ENCODE results near the gene ST7L. TPM values are rescaled to one million over a fixed set of nuclear protein-coding genes. Genes with fewer than 3 reads are reported as not detected.

ST7L gene
- polyA plus RNA-seq, 1 donor (not counting 4 experiments of a cell fraction or from before 2014, with no cell fraction given) = 13.4 TPM

DNA sequence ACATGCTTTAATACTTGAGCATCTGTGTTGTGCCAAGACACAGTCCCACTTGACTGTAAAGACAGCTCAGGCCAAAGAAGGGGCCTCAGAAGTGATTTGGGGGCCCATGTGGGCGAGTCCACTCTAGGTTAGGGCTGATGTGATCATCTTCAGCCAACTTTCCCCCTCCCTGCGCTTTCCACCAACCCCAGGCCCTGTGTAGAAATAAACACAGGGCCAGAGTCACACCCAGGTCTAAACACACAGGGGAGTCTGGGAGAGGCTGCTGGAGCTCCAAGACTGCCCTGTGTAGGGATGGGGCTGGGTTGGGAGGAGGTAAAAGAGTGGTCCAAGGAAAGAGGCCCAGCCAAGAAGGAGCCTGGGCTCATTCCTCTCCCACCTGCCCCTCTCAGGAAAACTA is 112.6 kb downstream of the ST7L start:
- TF ChIP-seq, protein P1, sequence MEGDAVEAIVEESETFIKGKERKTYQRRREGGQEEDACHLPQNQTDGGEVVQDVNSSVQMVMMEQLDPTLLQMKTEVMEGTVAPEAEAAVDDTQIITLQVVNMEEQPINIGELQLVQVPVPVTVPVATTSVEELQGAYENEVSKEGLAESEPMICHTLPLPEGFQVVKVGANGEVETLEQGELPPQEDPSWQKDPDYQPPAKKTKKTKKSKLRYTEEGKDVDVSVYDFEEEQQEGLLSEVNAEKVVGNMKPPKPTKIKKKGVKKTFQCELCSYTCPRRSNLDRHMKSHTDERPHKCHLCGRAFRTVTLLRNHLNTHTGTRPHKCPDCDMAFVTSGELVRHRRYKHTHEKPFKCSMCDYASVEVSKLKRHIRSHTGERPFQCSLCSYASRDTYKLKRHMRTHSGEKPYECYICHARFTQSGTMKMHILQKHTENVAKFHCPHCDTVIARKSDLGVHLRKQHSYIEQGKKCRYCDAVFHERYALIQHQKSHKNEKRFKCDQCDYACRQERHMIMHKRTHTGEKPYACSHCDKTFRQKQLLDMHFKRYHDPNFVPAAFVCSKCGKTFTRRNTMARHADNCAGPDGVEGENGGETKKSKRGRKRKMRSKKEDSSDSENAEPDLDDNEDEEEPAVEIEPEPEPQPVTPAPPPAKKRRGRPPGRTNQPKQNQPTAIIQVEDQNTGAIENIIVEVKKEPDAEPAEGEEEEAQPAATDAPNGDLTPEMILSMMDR (optimal IDR thresholded peaks at IDR 0.05 in 1 of 3, IDR thresholded peaks at IDR 0.05 in 1 of 3, conservative IDR thresholded peaks at IDR 0.05 in 1 of 3; ENCODE audit: extremely low read depth in 1 of 3, insufficient read depth in 2 of 3, low read length in 3 of 3) = no peak
- no peak for TF ChIP-seq EZH2 (IDR thresholded peaks at IDR 0.05; ENCODE audit: low read length)
- DNase-seq (ENCODE audit: low read depth, low spot score) (no peak), FAIRE-seq (no peak)
- no peaks in the 10 kb centered on the region for H3K9me1 ChIP-seq (ENCODE audit: control insufficient read depth, extremely low read depth, insufficient read depth, low read length)
- no peak overlapping the region for H3K4me2 ChIP-seq (ENCODE audit: control insufficient read depth, extremely low read depth, insufficient read depth, low read depth, low read length)
- peaks cover 16% of the 10 kb centered on the region for H3K4me1 ChIP-seq (ENCODE audit: control insufficient read depth, extremely low read depth, insufficient read depth, low read length)
- no peak overlapping the region for H2AFZ ChIP-seq (ENCODE audit: control insufficient read depth, low read length)
- no peaks in the 10 kb centered on the region for H3K36me3 ChIP-seq (ENCODE audit: control insufficient read depth in 2 of 2, extremely low read depth in 1 of 2, insufficient read depth in 2 of 2, low read length in 2 of 2)
- no peaks in the 10 kb centered on the region for H4K20me1 ChIP-seq (ENCODE audit: control insufficient read depth, extremely low read depth, insufficient read depth, low read length)
- H3K79me2 ChIP-seq (ENCODE audit: control insufficient read depth, insufficient read depth, low read length) = no peaks in the 10 kb centered on the region
- peaks cover 44% of the 10 kb centered on the region for H3K27me3 ChIP-seq (ENCODE audit: control insufficient read depth, extremely low read depth, insufficient read depth, low read length)
- dilution Hi-C loops (cut with MboI; ENCODE audit: extremely low pct_ligation_motif_present, low sequenced_read_pairs) = no loop called here
- no peak overlapping the region for H3K4me3 ChIP-seq (ENCODE audit: control insufficient read depth in 2 of 3, extremely low read depth in 1 of 3, insufficient read depth in 2 of 3, low read depth in 1 of 3, low read length in 3 of 3)
- no peak overlapping the region for H3K9ac ChIP-seq (ENCODE audit: control insufficient read depth, extremely low read depth, insufficient read depth, low read length)
- no peak overlapping the region for H3K27ac ChIP-seq (ENCODE audit: control insufficient read depth, insufficient read depth, low read length)
- no peaks in the 10 kb centered on the region for H3K9me3 ChIP-seq (ENCODE audit: control insufficient read depth, low read depth, low read length)

DNA sequence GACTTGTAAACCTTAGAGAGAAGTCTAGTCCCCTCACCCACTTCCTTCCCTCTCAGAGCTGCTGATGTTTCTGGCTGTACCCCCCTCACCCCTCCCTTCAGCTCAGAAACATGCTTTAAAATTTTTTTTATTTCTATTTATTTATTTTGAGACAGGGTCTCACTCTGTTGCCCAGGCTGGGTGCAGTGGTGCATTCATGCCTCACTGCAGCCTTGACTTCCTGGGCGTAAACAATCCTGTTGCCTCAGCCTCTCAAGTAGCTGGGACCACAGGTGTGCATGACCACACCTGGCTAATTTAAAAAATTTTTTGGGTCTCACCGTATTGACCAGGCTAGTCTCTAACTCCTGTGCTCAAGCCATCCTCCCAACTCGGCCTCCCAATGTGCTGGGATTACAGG is 113.1 kb downstream of the ST7L start:
- DNase-seq (ENCODE audit: low read depth, low spot score) (no peak), FAIRE-seq (no peak)
- H3K79me2 ChIP-seq (ENCODE audit: control insufficient read depth, insufficient read depth, low read length) = no peaks in the 10 kb centered on the region
- peaks cover 44% of the 10 kb centered on the region for H3K27me3 ChIP-seq (ENCODE audit: control insufficient read depth, extremely low read depth, insufficient read depth, low read length)
- peaks cover 16% of the 10 kb centered on the region for H3K4me1 ChIP-seq (ENCODE audit: control insufficient read depth, extremely low read depth, insufficient read depth, low read length)
- no peak overlapping the region for H2AFZ ChIP-seq (ENCODE audit: control insufficient read depth, low read length)
- no peak overlapping the region for H3K4me2 ChIP-seq (ENCODE audit: control insufficient read depth, extremely low read depth, insufficient read depth, low read depth, low read length)
- no peak overlapping the region for H3K4me3 ChIP-seq (ENCODE audit: control insufficient read depth in 2 of 3, extremely low read depth in 1 of 3, insufficient read depth in 2 of 3, low read depth in 1 of 3, low read length in 3 of 3)
- dilution Hi-C loops (cut with MboI; ENCODE audit: extremely low pct_ligation_motif_present, low sequenced_read_pairs) = no loop called here
- TF ChIP-seq EZH2 (IDR thresholded peaks at IDR 0.05; ENCODE audit: low read length) = no peak
- TF ChIP-seq, protein P1 (optimal IDR thresholded peaks at IDR 0.05 in 1 of 3, IDR thresholded peaks at IDR 0.05 in 1 of 3, conservative IDR thresholded peaks at IDR 0.05 in 1 of 3; ENCODE audit: extremely low read depth in 1 of 3, insufficient read depth in 2 of 3, low read length in 3 of 3) = no peak
- no peaks in the 10 kb centered on the region for H4K20me1 ChIP-seq (ENCODE audit: control insufficient read depth, extremely low read depth, insufficient read depth, low read length)
- no peak overlapping the region for H3K9ac ChIP-seq (ENCODE audit: control insufficient read depth, extremely low read depth, insufficient read depth, low read length)
- H3K9me3 ChIP-seq (ENCODE audit: control insufficient read depth, low read depth, low read length) = no peaks in the 10 kb centered on the region
- H3K9me1 ChIP-seq (ENCODE audit: control insufficient read depth, extremely low read depth, insufficient read depth, low read length) = no peaks in the 10 kb centered on the region
- H3K27ac ChIP-seq (ENCODE audit: control insufficient read depth, insufficient read depth, low read length) = no peak overlapping the region
- H3K36me3 ChIP-seq (ENCODE audit: control insufficient read depth in 2 of 2, extremely low read depth in 1 of 2, insufficient read depth in 2 of 2, low read length in 2 of 2) = no peaks in the 10 kb centered on the region

All from keratinocyte (primary cell).